GM12801 (cell line): Measurements from ENCODE around the gene MYH2.

Experiments used
- TF ChIP-seq, protein P1 (sequence below): IDR thresholded peaks from one replicate; pipeline ENCODE4 v1.5.1; 2011; ENCODE audit warnings: control low read depth; ENCODE audit not compliant: insufficient read length; ENCODE audit errors: extremely low read depth

The MYH2 gene

DNA sequence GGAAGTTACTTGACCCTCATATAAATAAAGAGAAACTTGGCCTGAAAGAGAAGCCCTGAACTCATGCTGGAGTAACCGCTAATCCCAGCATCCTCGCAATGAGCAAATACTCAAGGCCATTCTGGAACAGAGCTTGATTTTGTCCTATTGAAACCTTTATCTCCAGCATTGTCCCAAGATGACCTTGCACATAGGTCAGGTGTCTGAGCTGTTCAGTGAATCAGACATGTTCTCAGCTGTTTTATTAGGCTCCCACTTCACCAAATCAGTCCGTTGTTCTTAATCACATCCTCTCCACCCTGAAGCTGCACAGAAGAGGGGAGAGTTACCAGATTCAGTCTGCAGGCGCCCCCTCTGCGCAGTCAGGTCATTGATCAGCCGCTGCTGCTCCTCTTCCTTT is 22.0 kb downstream of the MYH2 start:
- TF ChIP-seq, protein P1, sequence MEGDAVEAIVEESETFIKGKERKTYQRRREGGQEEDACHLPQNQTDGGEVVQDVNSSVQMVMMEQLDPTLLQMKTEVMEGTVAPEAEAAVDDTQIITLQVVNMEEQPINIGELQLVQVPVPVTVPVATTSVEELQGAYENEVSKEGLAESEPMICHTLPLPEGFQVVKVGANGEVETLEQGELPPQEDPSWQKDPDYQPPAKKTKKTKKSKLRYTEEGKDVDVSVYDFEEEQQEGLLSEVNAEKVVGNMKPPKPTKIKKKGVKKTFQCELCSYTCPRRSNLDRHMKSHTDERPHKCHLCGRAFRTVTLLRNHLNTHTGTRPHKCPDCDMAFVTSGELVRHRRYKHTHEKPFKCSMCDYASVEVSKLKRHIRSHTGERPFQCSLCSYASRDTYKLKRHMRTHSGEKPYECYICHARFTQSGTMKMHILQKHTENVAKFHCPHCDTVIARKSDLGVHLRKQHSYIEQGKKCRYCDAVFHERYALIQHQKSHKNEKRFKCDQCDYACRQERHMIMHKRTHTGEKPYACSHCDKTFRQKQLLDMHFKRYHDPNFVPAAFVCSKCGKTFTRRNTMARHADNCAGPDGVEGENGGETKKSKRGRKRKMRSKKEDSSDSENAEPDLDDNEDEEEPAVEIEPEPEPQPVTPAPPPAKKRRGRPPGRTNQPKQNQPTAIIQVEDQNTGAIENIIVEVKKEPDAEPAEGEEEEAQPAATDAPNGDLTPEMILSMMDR: no peak

DNA sequence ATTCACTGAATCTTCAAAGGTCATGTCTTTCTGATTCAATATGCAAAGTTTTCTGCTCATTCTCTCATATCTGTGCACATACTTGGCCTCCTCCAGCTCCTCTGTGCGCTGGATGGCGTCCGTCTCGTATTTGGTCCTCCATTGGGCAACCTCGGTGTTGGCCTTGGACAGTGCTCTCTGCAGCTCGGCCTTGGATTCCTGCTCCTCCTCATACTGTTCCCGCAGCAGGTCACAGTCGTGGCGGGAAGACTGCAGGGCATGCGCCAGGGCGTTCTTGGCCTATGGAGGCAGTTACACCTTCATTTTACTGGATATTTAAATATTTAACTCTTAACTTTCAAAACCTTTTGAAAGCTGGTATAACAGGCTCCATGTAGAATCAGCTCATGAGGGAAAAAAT is 22.9 kb downstream of the MYH2 start:
- TF ChIP-seq, protein P1: no peak

DNA sequence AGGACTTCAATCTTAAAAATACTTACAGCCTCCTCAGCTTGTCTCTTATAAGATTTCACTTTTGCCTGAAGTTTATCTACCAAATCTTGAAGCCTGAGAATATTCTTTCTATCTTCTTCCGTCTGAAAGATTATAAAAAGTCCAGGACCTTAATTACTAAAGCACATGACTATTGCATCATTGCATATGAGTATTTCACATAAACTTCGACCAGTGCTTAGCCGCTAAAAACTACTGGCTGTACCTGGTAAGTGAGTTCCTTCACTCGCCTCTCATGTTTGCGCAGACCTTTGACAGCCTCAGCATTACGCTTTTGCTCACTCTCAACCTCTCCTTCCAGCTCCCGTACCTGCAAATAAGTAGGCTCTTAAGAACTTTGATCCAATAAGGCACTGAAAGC is 26.4 kb downstream of the MYH2 start:
- TF ChIP-seq, protein P1: no peak

DNA sequence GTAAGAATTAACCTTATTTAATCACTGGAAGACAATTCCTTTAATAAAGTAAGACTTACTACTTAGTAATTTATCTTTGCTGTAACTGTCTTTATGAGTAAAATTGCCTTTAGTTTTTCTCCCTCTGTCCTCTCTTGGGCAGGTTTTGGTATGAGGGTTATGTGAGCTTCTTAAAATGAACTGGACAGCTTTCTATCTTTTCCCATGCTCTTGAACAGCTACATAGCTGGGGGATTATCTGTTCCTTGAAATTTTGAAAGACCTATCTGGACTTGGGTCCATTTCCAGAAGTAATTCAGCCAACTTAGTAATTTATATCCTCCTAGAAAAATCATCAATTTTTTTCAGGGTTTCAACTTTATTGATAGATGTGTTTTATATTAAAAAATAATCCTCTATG is 27.5 kb downstream of the MYH2 start:
- TF ChIP-seq, protein P1: no peak

DNA sequence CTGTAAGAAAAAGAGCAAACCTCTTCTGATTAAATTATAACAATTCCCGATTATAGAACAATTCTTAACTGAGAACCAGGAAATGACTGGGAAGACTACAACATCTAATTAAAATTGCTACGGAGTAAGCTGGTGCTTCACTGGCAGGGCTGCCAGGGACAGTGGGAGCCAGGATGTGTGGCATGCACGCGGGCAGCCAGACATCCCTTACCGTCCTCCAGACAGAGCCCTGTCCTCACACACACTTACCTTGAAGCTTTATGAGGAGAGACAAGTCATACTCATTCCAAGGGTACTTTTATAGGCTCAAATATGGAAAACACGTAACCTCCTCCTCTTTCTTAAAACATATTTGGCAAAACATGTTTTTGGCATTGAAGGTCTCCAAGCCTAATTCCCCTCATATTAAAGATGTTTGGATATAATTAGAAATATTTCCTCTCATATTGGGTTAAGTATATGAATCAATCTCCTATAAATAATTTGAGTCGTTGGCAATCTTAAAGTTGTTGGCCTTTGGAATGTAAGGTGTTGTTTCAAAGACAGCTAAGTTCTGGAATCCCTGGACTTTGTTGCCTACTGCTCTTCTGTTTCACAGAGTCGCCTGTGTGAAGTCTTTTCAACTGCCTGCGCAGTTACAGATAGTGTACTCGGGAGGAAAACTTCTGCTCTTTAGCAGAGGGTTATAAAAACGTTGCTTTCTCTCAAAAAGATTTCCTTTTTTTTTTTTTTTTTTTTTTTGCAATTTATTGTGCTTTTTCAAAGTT is 31.0 kb downstream of the MYH2 start, which contains the start of gene MYH1:
Gene MYH1 (minus strand): TSS at position 272 of the 767 bp plus-strand sequence. CDS start 1,900 bp downstream, outside the sequence.
- TF ChIP-seq, protein P1: no peak

DNA sequence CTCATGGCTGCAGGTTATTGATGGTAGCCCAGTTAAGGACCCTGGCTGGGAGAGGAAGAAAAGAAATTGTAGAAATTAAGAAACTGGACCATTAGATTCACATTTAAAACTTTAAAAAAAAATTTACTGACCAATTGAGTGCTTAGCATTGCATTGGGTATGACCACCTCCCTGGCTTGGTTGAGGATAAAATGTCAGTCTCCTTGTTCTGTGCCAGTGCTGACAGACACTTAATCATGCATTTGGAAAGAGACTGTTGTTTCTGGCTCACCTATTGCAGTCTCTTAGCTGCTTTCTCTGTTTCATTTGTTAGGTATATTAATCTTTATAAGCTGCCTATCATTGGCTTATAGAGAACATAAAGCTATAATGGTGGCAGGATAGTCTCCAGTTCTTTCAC is 32.8 kb downstream of the MYH2 start:
- TF ChIP-seq, protein P1: no peak

DNA sequence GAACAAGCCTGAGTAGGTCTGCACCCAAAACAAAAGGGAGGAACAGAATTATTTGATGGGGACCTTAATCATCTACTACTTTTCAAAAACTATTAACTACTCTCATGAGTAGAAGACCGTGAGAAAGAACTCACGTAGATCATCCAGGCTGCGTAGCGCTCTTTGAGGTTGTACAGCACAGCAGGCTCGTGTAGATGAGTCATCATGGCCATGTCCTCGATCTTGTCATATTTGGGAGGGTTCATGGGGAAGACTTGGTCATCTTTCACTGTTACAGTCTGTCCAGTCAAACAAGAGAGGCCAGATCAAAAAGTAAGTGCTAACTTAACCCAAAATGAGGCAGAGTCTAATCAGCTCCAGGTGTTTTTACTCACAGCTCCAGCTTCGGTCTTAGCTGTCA is 33.4 kb downstream of the MYH2 start:
- TF ChIP-seq, protein P1: no peak
